PC-3 (cell line): ENCODE results near the gene TXNDC5. TPM values are rescaled to one million over a fixed set of nuclear protein-coding genes. Genes with fewer than 3 reads are reported as not detected.

Source experiments
- ATAC-seq: fragments of 200-7000 bp; cut with Tn5 transposase; 2 replicates; pipeline ENCODE4 v1.9.1; 2020; ENCODE audit warnings: mild to moderate bottlenecking, moderate library complexity
- BruUV-seq: library from RNA; stranded (reverse); fragments of 400-500 nt; replicated peaks from 2 replicates; lab custom pipeline; 2021; lab: Mats Ljungman, UMichigan
- CTCF ChIA-PET: fragments of 300-600 bp; sonication (Branson Sonifier 250); formaldehyde crosslinking; loops from one replicate; lab custom pipeline; 2022; ENCODE audit warnings: antibody characterized with exemption; lab: Charles Lee
- POLR2A ChIA-PET: fragments of 300-600 bp; sonication (Branson Sonifier 250); formaldehyde crosslinking; loops from one replicate; lab custom pipeline; 2022; ENCODE audit warnings: antibody characterized with exemption; ENCODE audit not compliant: unreplicated experiment; lab: Charles Lee
- DNase-seq: peaks from one replicate; pipeline ENCODE4 v3.0.0-alpha.2; 2015
- H2AFZ ChIP-seq: fragments of 300-600 bp; sonication (generic); 2 replicates; pipeline ENCODE4 v1.6.0; 2016; ENCODE audit warnings: antibody characterized with exemption, low read length
- H3F3A ChIP-seq: fragments of 300-600 bp; sonication (generic); one replicate; pipeline ENCODE4 v1.6.0; 2017; ENCODE audit warnings: antibody characterized with exemption, low read length, control low read depth, mild to moderate bottlenecking; ENCODE audit not compliant: unreplicated experiment
- H3K27ac ChIP-seq: fragments of 300-600 bp; sonication (generic); 2 replicates; pipeline ENCODE4 v1.5.1; 2016; ENCODE audit warnings: mild to moderate bottlenecking, low read length
- H3K27me3 ChIP-seq: fragments of 300-600 bp; sonication (generic); 2 replicates; pipeline ENCODE4 v1.6.1; 2016; ENCODE audit warnings: low read length, mixed read lengths
- H3K36me3 ChIP-seq: fragments of 300-600 bp; sonication (generic); 2 replicates; pipeline ENCODE4 v1.6.1; 2016; ENCODE audit warnings: low read depth, mixed run types, low read length, mixed read lengths
- H3K4me1 ChIP-seq: fragments of 300-600 bp; sonication (generic); 2 replicates; pipeline ENCODE4 v1.5.1; 2016; ENCODE audit warnings: low read length; ENCODE audit not compliant: insufficient read depth
- H3K4me2 ChIP-seq: fragments of 300-600 bp; sonication (generic); 2 replicates; pipeline ENCODE4 v1.6.0; 2016; ENCODE audit warnings: low read length
- H3K4me3 ChIP-seq: fragments of 300-600 bp; sonication (generic); 2 replicates; pipeline ENCODE4 v1.5.1; 2016; ENCODE audit warnings: mild to moderate bottlenecking, low read length, mixed read lengths
- H3K79me2 ChIP-seq: fragments of 300-600 bp; sonication (generic); 2 replicates; pipeline ENCODE4 v1.6.1; 2017; ENCODE audit warnings: low read length, mixed read lengths
- H3K9ac ChIP-seq: fragments of 300-600 bp; sonication (generic); 2 replicates; pipeline ENCODE4 v1.6.0; 2016; ENCODE audit warnings: mild to moderate bottlenecking, low read length
- H3K9me2 ChIP-seq: fragments of 300-600 bp; sonication (generic); replicated peaks from 2 replicates; pipeline ENCODE4 v1.6.1; 2016; ENCODE audit warnings: mixed run types, low read length, mixed read lengths
- H3K9me3 ChIP-seq: fragments of 300-600 bp; sonication (generic); 2 replicates; pipeline ENCODE4 v1.6.1; 2016; ENCODE audit warnings: low read length, mixed read lengths
- H4K20me1 ChIP-seq: fragments of 300-600 bp; sonication (generic); 2 replicates; pipeline ENCODE4 v1.6.1; 2016; ENCODE audit warnings: low read length, mixed read lengths
- EZH2 ChIP-seq: fragments of 300-600 bp; sonication (generic); IDR thresholded peaks from one replicate; pipeline ENCODE4 v1.6.1; 2017; ENCODE audit warnings: antibody characterized with exemption, mild to moderate bottlenecking, low read length; ENCODE audit not compliant: unreplicated experiment
- EZH2phosphoT487 ChIP-seq: fragments of 300-600 bp; sonication (generic); IDR thresholded peaks from 2 replicates; pipeline ENCODE4 v1.6.1; 2018; ENCODE audit warnings: mild to moderate bottlenecking, antibody characterized with exemption, low read length, borderline replicate concordance
- intact Hi-C: fragments of 100-400 bp; cut with micrococcal nuclease; formaldehyde crosslinking; loops from 2 replicates; pipeline ENCODE4 v1.9.0; 2023
- total RNA-seq: library from RNA; depleted of rRNA; stranded (reverse); fragments of >200 nt; gene quantifications from 2 replicates; pipeline ENCODE4 v1.2.3, GENCODE V29; 2014
- TF ChIP-seq, protein P1 (sequence below): fragments of 300-600 bp; sonication (generic); conservative IDR thresholded peaks from 2 replicates; pipeline ENCODE4 v1.5.1; 2017; ENCODE audit warnings: antibody characterized with exemption, low read depth, mild to moderate bottlenecking, low read length

The TXNDC5 gene
- total RNA-seq, 1 experiment from 2014 or later: 221 TPM

DNA sequence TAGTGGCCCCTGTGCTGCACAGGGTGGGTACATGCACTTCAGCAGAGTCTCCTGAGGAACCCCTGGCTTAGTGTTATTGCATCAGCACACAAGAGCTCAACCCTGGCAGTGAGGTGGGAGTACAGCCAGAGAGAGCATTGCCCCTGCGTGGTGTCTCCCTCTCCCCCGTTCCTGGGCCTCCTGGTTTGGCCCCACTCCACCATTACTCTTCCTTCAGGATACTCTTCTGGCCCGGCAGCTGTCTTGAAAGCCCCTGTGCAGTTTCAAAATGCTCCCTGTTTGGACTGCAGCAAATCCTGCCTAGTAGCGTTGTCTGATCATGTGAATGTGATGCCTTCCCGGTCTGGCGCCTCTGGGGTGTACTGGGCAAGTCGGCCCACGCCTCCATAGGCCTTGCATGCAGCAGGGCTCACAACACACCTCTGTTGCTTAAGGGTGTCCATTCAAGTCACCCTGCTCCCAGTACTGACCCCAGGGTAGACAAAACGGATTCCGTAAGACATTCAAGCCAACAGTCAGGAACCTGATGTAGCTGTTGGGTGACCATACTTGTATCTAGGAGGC is 32.1 kb downstream of the TXNDC5 start:
- H3K9me3 ChIP-seq: no peaks in the 10 kb centered on the region
- no peak overlapping the region for H3K27ac ChIP-seq
- no peak overlapping the region for H3K9ac ChIP-seq
- no peak overlapping the region for H3K4me2 ChIP-seq
- no TSS peak for BruUV-seq
- peaks cover 25% of the 10 kb centered on the region for H3K36me3 ChIP-seq
- H3F3A ChIP-seq: no peaks in the 10 kb centered on the region
- intact Hi-C loops: loop anchor here (5.0 kb wide), 1 partner anchor 156 kb away; no protein-coding TSS in a partner anchor
- no peaks in the 10 kb centered on the region for H3K27me3 ChIP-seq
- DNase-seq (no peak), ATAC-seq (peak; percentile 17; the same call in 1 of the 2 replicates)
- no peaks in the 10 kb centered on the region for H3K9me2 ChIP-seq
- no peak overlapping the region for H3K4me3 ChIP-seq
- CTCF ChIA-PET: no interaction called here
- no peak for TF ChIP-seq EZH2phosphoT487
- TF ChIP-seq, protein P1, sequence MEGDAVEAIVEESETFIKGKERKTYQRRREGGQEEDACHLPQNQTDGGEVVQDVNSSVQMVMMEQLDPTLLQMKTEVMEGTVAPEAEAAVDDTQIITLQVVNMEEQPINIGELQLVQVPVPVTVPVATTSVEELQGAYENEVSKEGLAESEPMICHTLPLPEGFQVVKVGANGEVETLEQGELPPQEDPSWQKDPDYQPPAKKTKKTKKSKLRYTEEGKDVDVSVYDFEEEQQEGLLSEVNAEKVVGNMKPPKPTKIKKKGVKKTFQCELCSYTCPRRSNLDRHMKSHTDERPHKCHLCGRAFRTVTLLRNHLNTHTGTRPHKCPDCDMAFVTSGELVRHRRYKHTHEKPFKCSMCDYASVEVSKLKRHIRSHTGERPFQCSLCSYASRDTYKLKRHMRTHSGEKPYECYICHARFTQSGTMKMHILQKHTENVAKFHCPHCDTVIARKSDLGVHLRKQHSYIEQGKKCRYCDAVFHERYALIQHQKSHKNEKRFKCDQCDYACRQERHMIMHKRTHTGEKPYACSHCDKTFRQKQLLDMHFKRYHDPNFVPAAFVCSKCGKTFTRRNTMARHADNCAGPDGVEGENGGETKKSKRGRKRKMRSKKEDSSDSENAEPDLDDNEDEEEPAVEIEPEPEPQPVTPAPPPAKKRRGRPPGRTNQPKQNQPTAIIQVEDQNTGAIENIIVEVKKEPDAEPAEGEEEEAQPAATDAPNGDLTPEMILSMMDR: no peak
- TF ChIP-seq EZH2: no peak
- H2AFZ ChIP-seq: no peak overlapping the region
- no peaks in the 10 kb centered on the region for H3K79me2 ChIP-seq
- no peaks in the 10 kb centered on the region for H3K4me1 ChIP-seq
- POLR2A ChIA-PET: no interaction called here
- H4K20me1 ChIP-seq: no peaks in the 10 kb centered on the region

DNA sequence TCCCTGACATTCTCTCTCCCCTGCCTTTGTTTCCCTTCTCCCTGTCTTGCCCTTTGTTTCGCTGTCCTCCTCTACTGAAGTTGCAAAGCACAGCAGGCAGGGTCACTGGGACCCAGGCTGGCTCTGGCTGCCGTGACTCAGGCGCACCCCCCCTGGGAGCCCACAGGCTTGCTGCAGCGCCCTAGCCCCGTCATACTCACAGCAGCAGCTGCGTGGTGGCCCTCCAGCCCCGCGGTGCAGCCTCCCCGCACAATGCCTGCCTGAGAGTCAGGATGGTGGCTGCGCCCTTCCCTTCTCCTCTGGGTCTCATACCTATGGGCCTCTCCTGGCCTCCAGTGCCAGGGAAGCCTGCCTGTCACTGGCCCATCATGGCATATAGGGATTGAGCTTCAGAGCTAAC is 41.7 kb downstream of the TXNDC5 start:
- no TSS peak for BruUV-seq
- Histone ChIP-seq H3F3A (no peaks in the 10 kb centered on the region), H3K9ac (no peak overlapping the region), H3K4me3 (no peak overlapping the region), H4K20me1 (no peaks in the 10 kb centered on the region), H3K27me3 (no peaks in the 10 kb centered on the region), H3K9me2 (no peaks in the 10 kb centered on the region; the same call in 1 of the 2 replicates), H3K4me1 (no peaks in the 10 kb centered on the region), H2AFZ (no peak overlapping the region), H3K9me3 (no peaks in the 10 kb centered on the region), H3K4me2 (no peak overlapping the region), H3K36me3 (no peaks in the 10 kb centered on the region), H3K27ac (no peak overlapping the region), H3K79me2 (no peaks in the 10 kb centered on the region)
- ChIA-PET POLR2A (no interaction called here), CTCF (no interaction called here)
- intact Hi-C loops: no loop called here
- TF ChIP-seq EZH2phosphoT487: no peak
- TF ChIP-seq EZH2: no peak
- ATAC-seq (no peak), DNase-seq (no peak)

DNA sequence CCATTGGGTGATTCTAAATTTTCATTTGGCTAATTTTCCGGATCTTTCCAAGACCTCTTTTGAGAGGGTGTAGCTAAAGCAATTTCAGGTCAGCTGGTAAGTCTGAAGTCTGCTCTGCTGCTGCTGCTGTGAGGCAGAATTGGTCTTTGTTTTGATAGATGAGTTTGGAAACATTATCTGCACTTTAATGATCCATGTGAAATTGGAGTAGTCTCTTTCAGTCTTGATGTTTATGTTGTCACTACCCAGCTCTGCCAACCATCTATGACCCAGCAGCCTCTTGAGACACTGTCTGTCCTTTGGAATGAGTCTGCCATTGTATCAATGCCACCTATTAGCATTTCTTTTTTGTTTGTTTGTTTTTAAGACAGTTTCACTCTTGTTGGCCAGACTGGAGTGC is 44.1 kb downstream of the TXNDC5 start:
- no peak for DNase-seq
- ChIA-PET CTCF (no interaction called here), POLR2A (no interaction called here)
- Histone ChIP-seq H3K27me3 (no peaks in the 10 kb centered on the region), H3K9me2 (no peaks in the 10 kb centered on the region; the same call in 1 of the 2 replicates), H3K36me3 (no peaks in the 10 kb centered on the region), H3K9me3 (no peaks in the 10 kb centered on the region), H3K27ac (no peak overlapping the region), H3K79me2 (no peaks in the 10 kb centered on the region), H3K4me3 (no peak overlapping the region), H4K20me1 (no peaks in the 10 kb centered on the region), H3K4me2 (no peak overlapping the region), H3K9ac (no peak overlapping the region), H2AFZ (no peak overlapping the region), H3K4me1 (no peaks in the 10 kb centered on the region), H3F3A (no peaks in the 10 kb centered on the region)
- ATAC-seq: no peak
- TF ChIP-seq EZH2: no peak
- no peak for TF ChIP-seq EZH2phosphoT487
- TF ChIP-seq, protein P1: no peak
- BruUV-seq: no TSS peak
- intact Hi-C loops: no loop called here
